GM18517 (cell line): ENCODE data around the gene ELP5.

Experiments
- ATAC-seq: cut with Tn5 transposase; IDR thresholded peaks from one replicate; pipeline ENCODE4 v1.9.1; 2021; ENCODE audit warnings: mild to moderate bottlenecking, moderate library complexity; ENCODE audit not compliant: unreplicated experiment

The ELP5 gene

GRCh38 chr17:7251661-7252175 lies 297 bp upstream of the ELP5 start, which contains the start of gene CTDNEP1:
Gene CTDNEP1, minus strand, starts transcription at chr17:7251734. Its CDS starts 438 bp downstream, at chr17:7251296.
- ATAC-seq, result peak; percentile 89

DNA sequence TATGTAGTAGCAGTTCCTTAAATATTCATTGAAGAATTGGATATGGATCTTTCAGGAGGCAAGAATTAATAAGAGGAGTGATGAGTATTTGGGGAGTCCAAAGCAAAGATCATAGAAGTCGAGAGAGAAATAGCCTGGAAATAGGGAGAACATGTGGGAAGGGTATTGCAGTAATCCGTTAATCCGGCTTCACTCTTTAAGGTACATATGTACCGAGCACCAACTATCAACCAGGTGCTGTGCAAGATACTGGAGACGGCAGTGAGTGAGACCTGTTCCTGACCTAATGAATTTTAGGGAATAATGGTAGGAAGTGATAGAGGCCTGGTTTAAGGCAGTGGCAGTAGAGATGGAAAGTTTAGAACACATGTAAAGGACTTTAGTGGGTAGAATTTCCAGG lies 1.1 kb downstream of the ELP5 start:
- no peak for ATAC-seq

DNA sequence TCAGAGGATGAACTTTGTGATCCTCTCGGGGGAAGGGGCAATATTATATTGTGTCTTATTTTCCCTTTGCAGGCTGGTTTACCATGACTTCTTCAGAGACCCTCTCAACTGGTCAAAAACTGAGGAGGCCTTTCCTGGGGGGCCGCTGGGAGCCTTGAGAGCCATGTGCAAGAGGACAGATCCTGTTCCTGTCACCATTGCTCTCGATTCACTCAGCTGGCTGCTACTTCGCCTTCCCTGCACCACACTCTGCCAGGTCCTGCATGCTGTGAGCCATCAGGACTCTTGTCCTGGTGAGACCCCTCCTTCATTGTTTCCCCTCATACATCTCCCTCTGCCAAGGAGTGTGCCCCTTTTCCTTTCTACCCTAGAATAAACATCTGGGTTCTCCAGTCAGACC lies 2.5 kb downstream of the ELP5 start:
- no peak for ATAC-seq

DNA sequence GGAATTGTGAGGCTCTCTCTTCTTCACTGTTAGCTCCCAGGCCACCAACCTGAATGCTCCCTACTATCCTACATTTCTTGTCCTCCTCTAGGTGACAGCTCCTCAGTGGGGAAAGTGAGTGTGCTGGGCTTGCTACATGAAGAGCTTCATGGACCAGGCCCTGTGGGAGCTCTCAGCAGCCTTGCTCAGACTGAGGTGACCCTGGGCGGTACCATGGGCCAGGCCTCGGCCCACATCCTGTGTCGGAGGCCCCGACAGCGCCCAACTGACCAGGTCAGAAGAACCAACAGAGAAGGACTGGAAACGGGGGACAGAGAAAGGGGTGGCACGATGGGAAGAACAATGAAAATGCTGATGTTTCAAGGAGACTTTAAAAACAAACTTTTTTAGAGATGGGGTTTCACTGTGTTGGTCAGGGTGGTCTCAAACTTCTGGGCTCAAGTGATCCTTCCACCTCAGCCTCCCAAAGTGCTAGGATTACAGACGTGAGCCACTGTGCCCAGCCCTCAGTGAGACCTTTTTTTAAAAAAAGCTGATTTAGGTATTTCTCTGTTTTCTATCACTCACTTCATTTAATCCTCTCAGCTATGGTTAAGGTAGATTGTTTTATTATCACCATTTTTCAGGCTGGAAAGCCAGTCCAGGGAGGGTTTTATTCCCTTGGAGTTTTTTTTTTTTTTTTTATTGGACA lies 4.9 kb downstream of the ELP5 start:
- ATAC-seq, result no peak

- no peak for ATAC-seq
Observed at GRCh38 chr17:7258731-7259554, 6.9 kb downstream of the ELP5 start.

DNA sequence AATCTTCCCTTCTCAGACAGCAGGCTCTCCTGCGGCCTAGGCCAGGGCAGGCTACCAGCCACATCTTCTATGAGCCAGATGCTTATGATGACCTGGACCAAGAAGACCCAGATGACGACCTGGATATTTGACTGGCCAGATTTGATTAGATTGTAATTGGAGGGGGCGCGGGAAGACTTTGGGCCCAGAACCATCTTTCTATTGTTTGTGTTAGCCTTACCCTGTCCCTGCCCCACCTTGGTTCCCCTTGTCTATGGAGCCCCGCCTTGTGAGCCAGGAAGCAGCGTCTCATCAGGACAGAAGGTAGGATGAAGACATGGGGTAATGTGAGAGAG lies 7.5 kb downstream of the ELP5 start:
- no peak for ATAC-seq

DNA sequence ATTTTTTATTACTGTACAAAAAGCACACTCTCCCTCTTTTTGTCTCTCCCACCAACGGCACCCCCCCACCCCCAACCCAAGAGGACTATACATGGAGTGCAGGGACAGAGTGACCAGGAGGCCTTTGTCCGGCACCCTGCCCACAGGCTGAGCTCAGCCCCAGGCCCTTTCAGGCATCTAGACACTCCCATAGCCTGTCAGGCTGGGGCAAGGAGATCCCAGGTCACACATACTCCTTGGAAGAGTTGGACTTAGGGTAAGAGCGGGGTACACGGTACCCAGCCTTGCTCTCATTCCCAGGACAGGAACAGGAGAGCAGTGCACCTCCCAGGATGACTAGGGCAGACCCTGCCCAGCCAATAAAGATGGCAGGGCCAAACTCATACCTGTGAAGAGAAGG lies 8.1 kb downstream of the ELP5 start:
- no peak for ATAC-seq

DNA sequence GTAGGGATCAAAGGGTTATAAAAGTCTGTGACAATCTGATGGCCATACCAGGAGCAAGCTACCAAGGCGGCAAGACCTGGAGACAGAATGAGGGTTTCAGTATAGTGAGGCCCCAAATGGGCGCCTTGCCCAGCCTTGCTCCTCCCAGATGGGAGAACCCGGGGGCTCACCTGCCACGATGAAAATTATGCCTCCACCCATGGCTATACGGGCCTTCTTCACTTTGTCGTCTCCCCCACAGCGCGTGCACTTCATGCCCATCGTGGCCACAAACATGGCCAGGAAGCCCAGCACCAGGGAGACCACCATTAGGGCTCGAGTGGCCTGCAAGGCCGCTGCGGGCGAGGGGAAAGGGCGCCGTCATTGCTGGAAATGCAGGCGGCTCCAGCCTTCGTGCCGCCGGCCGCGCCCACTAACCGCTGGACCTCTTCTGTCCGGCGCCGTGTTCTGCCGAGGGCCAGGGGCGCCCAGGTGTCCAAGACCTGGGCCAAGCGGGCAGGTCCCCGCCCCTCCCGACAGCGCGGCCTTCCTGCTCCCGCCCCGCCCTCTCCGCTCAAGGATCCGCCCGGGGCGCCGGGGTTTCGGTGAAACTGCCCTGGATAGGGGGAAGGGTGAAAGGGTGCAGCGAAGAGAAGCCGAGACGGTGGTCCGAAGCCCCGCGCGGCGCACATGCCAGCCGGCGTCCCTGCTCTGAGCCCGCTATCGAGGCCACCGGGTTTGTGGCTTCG lies 8.8 kb downstream of the ELP5 start:
- no peak for ATAC-seq

DNA sequence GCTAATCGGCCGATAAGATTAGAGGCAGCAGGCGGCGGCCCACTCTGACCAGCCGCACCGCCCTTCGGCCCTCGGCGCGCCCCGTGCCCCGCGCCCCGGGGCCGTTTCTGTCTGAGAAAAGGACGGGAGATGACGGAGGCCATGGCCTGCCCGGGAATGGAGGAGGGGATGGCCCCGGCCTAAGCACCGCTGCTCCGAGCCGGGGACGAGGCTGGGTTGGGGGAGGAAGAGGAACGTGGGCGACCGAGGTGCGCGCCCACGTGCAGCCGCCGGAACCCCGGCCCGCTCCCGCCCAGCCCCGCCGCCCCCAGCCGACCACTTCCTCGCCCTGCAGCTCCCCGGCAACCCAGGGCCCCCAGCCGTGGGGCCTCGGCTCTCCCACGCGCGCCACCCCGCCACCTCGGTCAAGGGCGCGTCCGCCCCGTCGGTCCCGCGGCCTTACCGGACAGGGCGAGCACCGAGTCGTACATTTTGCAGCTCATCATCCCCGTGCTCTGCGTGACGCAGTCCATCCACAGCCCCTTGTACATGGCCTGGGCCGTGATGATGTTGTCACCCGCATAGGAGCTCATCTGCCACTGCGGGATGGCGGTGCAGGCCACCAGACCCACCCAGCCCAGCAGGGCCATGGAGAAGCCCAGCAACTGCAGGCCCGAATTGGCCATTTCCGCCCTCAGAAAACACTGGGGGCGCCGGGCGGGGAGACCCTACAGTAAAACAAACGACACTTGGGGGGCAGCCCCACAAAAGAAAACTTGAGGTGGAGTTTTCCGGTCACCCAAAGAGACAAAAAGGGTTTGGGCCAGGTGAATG lies 9.6 kb downstream of the ELP5 start:
- no peak for ATAC-seq

- no peak for ATAC-seq
Observed at GRCh38 chr17:7262192-7262934, 10.3 kb downstream of the ELP5 start, which contains the start of gene CLDN7. Gene CLDN7, minus strand, starts transcription at chr17:7262478. Its CDS starts 435 bp downstream, at chr17:7262043.

DNA sequence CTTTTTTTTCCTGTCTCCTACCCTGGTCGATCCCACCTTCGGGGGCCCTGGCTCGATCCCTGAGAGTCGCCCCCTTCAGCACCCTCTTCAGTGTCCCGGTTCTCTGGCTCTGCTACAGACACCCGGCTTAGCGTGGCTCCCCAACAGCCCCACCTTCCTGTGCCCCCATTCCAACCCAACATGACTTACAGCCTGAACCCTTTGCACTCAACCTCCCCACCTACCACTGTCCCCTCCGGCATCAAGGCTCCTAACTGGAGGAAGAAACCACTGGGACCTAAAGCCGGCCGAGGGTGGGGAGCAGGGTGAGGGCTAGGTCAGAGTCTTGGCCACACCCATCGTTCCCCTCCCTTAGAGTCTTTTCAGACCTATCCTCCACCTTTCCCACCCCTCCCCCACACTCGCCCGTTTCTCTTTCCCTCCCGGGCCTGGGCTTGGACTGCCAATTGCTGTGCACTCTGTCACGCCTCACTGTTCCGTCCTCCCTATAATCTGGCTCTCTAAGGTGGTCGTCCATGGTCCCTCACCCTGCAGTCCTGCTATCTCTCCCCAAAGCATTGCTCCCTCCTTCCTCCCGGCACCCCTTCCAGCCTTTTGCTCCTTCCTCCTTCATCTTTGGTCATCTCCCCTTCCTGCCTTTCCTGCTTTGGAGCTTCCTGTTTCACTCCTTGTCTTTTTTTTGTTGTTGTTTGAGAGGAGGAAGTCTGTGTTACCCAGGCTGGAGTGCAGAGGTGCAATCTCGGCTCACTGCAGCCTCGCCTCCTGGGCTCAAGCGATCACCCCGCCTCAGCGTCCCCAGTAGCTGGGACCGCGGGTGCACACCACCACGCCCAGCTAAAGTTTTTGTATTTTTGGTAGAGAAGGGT lies 11.2 kb downstream of the ELP5 start:
- ATAC-seq, result no peak

- ATAC-seq, result no peak
Observed at GRCh38 chr17:7263801-7264078, 11.7 kb downstream of the ELP5 start.

GRCh38 chr17:7266784-7267183 lies 14.8 kb downstream of the ELP5 start:
- ATAC-seq, result no peak

DNA sequence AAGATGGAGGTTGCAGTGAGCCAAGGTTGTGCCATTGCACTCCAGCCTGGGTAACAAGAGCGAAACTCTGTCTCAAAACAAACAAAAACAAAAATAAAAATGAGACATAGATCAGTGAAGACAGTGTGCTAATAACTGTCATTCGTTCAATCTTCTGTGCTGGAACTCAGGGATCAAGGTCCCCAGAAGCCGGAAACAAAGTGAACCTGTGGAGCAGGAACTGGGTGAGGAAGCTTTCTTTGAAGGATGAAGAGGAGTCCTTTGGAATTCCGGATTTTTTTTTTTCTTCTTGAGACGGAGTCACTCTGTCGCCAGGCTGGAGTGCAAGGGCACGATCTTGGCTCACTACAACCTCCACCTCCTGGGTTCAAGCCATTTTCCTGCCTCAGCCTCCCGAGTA lies 27.4 kb downstream of the ELP5 start:
- ATAC-seq, result no peak

DNA sequence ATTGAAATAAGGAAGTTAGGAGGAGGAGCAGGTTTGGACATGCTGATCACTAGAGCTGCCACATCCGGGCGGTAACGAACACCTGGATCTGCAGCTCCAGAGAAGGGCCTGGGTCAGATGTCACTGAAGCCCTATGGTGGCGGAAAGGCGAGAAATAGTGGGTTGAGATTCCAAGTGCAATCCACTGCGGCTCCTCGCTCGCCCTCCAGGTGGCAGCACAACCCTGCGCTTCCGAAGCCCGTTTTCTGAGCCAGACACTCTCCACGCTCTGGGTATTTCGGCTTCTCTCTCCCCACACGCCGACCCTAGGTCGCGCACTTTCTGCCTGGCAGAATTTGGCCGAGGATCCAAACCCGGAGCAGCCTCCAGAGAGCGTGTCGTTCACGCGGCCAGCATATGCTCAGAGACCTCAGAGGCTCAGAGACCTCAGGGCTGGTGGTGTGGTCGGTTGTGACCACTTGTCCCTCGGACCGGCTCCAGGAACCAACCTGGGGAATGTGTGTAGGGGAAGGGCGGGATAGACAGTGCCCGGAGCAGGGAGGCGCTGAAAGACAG lies 28.6 kb downstream of the ELP5 start:
- ATAC-seq, result peak; percentile 70

DNA sequence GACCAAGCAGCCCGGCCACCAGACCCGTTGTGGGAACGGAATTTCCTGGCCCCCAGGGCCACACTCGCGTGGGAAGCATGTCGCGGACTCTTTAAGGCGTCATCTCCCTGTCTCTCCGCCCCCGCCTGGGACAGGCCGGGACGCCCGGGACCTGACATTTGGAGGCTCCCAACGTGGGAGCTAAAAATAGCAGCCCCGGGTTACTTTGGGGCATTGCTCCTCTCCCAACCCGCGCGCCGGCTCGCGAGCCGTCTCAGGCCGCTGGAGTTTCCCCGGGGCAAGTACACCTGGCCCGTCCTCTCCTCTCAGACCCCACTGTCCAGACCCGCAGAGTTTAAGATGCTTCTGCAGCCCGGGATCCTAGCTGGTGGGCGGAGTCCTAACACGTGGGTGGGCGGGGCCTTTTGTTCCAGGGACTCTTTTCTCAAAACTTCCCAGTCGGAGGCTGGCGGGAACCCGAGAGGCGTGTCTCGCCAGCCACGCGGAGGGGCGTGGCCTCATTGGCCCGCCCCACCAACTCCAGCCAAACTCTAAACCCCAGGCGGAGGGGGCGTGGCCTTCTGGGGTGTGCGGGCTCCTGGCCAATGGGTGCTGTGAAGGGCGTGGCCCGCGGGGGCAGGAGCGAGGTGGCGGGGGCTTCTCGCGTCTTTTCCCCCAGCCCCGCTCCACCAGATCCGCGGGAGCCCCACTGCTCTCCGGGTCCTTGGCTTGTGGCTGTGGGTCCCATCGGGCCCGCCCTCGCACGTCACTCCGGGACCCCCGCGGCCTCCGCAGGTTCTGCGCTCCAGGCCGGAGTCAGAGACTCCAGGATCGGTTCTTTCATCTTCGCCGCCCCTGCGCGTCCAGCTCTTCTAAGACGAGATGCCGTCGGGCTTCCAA lies 29.3 kb downstream of the ELP5 start, which contains the start of gene SLC2A4:
SLC2A4 (plus strand) TSS at position 645 of the 879 bp plus-strand sequence; CDS start at position 862, 217 bp downstream.
- no peak for ATAC-seq

DNA sequence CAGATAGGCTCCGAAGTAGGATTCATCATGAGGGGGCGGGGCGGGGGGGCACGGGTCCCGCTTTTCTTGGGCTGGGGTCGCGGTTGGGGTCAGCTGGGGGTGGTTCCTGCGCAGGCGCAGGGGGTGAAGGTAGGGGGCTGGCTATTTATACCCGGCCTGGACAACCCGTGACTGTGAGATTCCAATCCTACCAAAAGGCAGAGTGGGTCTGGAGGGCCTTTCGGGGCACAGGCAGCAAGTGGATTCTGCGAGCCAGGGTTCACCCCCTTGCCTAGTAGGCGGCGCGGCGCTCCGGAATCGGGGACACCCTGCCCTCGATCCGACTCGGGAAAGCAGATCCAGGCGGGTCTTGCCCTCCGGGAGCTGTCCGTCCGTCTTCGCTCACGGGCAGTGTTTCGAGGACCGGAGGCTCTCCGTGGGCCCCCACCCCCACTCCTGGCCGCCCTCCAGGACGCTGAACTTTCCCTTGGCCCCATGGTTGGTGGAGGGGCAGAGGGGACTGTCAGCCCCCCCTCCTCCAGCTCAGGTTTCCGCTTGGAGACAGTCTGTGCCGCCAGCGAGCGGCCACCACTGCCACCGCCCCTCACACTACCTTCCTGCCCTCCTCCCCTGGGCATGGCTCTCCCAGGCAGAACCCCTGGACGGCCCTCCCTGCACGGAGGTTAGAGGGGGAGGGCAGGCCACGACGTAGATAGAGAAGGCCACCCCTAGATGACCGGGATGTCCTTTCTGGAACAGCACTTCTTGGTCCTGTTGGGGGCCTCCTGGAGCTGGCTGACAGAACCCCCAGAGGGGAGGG lies 30.1 kb downstream of the ELP5 start:
- no peak for ATAC-seq
